NCI-H2081 treated with DMSO at 0.1 percent for 48 hours (cell line): ENCODE results near the gene SPANXN5.
"Not testable (repeated sequence)": the region's sequence is repeated elsewhere in the genome, so short reads cannot be mapped to it uniquely, and the experiment has no call there.

Experiments used
- DNase-seq: peaks from one replicate; lab custom pipeline; 2025; lab: John Stamatoyannopoulos, UW

Gene SPANXN5, protein sequence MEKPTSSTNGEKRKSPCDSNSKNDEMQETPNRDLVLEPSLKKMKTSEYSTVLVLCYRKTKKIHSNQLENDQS

DNA sequence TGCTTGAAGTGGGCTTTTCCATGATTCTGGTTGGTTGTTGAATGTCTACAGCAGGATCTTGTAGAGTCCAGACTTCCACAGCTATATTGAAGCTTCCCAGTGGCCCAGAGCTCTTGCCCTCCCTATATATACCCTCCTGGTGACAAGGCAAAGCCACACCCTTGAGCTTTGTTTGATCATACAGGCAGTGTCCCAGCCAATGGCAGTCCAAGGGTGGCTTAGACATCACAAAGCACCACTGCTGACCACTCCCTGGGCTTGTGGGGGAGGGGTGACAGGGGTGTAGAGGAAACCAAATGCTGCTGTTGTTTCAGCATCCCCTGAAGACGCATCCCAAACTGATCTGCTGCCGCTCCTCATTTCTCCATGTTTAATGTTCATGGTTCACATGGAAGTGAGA, at the start of gene SPANXN5:
SPANXN5 (minus strand) TSS at position 101 of the 400 bp plus-strand sequence; CDS start at position 22, 79 bp downstream.
- DNase-seq, result not testable (repeated sequence)

DNA sequence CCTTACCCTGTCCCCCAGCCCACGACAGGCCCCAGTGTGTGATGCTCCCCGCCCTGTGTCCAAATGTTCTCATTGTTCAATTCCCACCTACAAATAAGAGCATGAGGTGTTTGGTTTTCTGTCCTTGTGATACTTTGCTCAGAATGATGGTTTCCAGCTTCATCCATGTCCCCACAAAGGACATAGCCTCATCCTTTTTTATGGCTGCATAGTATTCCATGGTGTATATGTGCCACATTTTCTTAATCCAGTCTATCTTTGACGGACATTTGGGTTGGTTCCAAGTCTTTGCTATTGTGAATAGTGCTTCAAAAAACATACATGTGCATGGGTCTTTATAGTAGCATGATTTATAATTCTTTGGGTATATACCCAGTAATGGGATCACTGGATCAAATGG, 46.4 kb upstream of the SPANXN5 start:
- not testable (repeated sequence) for DNase-seq

DNA sequence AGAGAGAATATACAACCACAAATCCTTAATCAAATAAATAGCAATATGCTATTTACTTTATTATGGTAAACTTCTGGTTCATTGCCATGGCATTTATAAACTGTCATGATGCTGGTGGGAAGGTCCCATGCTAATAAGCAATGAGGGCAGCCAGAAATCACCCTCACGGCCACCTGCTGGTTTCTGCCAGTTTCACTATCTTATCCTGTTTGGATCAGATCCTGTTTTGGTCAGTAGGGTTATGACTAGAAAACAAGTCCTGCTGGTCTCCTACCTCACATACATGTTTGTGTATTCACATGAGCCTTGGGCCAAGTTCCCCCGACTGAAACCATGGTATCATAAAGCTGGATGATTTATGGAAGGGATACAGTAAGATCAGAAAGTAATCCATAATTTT, 41.9 kb upstream of the SPANXN5 start:
- no peak for DNase-seq

DNA sequence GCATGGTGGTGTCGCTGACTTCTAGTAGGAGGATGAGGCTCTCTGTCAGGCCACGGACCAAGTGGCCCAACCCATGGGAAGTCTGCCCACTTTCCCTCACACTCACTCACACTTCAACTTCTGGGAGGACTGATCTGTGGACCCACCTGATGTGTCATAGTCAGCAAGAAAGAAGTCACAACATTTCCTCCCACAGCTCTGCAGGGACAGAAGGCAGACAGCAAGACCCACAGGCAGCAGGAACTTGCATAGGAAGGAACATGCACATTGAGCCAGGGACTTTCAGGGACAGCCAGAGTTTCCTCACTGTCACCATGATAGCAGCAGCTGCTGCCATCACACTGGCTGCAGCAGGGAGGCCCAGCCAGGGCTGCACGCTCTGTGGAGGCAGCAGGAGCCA, 33.3 kb upstream of the SPANXN5 start:
- no peak for DNase-seq

DNA sequence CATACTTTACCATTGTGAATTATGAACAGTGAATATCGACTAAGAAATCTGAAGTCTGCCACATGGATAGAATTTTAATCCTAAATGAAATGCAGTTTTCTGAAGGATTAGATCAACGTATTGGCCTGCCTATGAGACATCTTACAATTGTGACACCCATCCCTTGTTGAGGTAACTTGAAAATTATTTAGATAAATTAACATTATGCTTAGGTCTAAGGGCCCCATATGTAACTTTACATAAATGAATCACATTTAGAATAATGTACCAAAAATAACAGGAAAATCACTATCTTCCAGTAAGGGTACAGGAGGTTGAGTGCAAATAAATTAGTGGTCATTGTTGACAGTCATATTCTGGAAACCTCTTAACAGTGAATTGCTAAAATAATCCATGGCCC, 27.4 kb upstream of the SPANXN5 start:
- no peak for DNase-seq

DNA sequence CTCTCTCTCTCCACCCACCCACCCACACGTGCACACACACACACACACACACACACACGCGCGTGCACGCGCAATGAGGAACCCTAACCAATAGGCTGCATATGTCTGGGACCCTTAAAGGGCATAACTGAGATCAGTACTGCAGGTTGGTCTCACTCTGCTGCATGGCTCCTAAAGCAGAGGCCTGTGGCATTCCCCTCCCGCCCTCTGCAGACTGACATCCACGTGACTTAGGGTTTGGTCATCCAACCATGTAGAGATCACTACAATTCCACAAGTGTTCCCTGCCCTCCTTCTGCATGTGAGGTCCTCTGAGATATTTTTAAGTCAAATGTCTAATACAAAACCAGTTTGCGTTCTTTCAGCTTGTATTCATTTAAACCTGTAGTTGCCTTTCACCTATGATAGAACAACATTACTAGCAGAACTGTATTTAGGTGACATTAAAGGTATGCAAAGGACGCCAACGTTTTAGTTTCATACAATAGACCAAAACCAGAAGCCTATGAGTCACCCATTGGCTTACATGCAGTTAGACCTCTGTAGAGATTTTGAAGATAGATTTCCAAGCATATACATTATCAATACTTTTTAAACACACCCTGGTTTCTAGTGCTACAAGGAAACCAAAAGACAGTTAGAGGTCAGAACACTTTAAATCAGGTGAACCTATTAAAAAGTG, 24.0 kb upstream of the SPANXN5 start:
- no peak for DNase-seq

DNA sequence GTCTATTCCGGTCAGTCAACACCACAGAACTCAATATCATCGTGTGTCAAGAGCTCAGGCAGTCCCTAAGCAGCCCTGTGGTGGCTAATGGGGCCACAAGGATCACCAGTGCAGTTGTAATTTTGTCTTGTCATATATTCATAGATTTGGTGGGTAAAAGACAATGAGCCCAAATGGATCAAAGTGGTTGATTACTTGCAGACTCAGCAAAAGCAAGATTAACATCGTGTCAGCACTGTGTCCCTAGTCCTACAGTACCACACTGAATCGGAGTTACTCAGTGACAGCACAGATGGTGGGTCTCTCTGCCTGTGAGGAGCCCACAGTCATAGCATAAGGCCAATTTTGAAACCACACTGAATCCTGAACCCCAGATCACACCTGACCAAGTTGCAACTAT, 22.6 kb upstream of the SPANXN5 start:
- no peak for DNase-seq

DNA sequence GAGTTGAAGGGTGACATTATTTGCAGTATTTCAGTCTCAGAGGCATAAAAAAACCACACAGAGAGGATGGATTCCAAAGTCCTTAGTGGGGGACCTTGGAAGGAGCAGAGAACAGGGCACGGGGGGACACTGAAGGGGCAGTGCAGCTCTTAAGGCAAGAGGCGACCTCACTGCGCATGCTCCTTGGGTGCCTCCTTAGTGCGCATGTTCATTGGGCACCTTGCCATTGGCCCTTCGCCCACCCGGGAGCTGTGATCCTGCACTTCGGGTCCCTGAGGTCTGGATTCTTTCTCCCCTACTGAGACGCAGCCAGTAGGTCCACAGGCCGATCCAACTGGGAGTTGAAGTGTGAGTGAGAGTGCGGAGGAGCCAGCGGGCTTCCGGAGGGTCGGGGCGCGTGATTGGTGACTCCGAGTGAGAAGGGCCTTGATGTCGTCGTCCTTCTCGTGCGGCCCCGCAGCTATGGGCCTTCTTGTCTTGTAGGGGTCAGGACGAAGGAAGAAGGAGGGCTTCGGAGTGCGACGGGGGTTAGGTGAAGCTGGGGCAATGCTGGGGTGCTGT, 13.9 kb upstream of the SPANXN5 start, which contains the start of gene XAGE5:
XAGE5 (plus strand) TSS at position 223 of the 561 bp plus-strand sequence. CDS start 1,280 bp downstream, outside the sequence.
- no peak for DNase-seq

DNA sequence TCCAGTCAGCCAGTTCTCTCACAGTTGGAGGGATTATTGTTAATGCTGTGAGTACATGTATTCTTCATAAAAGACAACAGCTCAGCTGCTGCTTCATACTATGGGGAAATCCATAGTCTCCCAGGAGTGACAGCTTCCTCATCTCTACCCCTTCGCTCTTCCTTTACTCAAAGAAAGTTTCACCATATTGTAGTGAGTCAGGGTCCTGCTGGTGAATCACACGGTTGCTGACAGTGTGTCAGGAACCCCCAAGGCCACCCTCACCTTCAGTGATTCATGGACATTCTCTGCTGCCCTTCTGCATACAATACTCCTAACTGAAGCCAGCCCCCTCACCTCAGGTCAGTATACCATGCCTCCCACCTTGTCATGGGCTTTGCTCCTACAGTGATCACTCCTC, 7.6 kb upstream of the SPANXN5 start:
- DNase-seq, result not testable (repeated sequence)

DNA sequence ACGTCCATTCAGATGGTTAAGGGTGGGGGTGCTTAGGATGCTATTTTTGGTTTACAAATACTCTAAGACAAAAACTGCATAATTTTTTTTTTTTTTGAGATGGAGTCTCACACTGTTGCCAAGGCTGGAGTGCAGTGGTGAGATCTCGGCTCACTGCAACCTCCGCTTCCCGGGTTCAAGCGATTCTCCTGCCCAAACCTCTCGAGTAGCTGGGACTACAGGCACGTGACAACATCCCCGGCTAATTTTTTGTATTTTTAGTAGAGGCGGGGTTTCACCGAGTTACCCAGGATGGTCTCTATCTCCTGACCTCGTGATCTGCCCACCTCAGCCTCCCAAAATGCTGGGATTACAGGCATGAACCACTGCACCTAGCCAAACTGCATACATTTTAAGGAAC, 23.7 kb downstream of the SPANXN5 start:
- not testable (repeated sequence) for DNase-seq

DNA sequence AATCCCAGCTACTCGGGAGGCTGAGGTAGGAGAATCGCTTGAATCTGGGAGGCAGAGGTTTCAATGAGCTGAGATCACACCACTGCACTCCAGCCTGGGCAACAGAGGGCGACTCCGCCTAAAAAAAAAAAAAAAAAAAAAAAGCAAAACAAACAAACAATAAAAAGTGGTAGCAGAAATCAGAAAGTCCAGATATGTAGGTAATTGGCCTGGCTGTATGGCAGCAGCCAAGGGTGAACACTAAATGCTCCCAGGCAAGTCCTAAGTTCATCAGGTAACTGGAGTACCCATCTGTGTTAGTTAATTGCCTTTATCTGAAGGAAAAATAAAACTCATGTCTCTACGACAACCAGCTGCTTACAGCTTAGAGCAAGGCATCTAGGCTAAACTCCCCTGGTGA, 31.2 kb downstream of the SPANXN5 start:
- DNase-seq, result not testable (repeated sequence)

DNA sequence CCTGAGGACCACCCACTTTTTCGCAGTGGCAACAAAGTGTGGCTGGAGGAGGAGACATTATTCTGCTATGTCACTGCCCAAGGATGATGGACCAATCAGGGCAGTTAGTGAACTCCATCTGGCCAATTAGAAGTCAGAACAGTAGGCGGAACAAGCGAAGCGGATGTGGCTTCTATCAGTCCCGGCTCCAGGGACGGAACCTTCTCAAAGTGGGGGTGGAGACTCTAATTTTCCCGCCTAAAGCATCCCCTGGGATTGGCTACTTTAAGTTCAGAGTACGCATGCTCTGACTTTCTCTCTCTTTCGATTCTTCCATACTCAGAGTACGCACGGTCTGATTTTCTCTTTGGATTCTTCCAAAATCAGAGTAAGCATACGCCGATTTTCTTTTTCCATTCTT, 46.3 kb downstream of the SPANXN5 start, which contains the start of gene SSX2B:
SSX2B (plus strand) TSS at position 301 of the 400 bp plus-strand sequence. CDS start 1,429 bp downstream, outside the sequence.
- DNase-seq, result not testable (repeated sequence)
